Hepatocyte (in vitro differentiated cells): Measurements from ENCODE around the gene FLACC1. TPM values are rescaled to one million over a fixed set of nuclear protein-coding genes. Genes with fewer than 3 reads are reported as not detected.

Source experiments
- DNase-seq: peaks from one replicate; pipeline ENCODE4 v3.0.0-alpha.2; 2016; ENCODE audit warnings: low spot score
- H2AFZ ChIP-seq: fragments of 200-600 bp; sonication (generic); 2 replicates; pipeline ENCODE4 v1.6.0; 2016; ENCODE audit warnings: antibody characterized with exemption, mild to moderate bottlenecking
- H3K27ac ChIP-seq: fragments of 200-600 bp; sonication (generic); 2 replicates; pipeline ENCODE4 v1.5.1; 2016; ENCODE audit warnings: mild to moderate bottlenecking
- H3K27me3 ChIP-seq: fragments of 200-600 bp; sonication (generic); 2 replicates; pipeline ENCODE4 v1.6.1; 2016
- H3K36me3 ChIP-seq: fragments of 200-600 bp; sonication (generic); replicated peaks from 2 replicates; pipeline ENCODE4 v1.5.1; 2016; ENCODE audit warnings: low read depth; ENCODE audit not compliant: insufficient read depth
- H3K4me1 ChIP-seq: fragments of 200-600 bp; sonication (generic); 2 replicates; pipeline ENCODE4 v1.5.1; 2016; ENCODE audit warnings: mild to moderate bottlenecking, moderate library complexity; ENCODE audit not compliant: insufficient read depth
- H3K4me2 ChIP-seq: fragments of 200-600 bp; sonication (generic); 2 replicates; pipeline ENCODE4 v1.6.0; 2016
- H3K4me3 ChIP-seq: fragments of 200-600 bp; sonication (generic); 2 replicates; pipeline ENCODE4 v1.5.1; 2016; ENCODE audit warnings: mild to moderate bottlenecking
- H3K79me2 ChIP-seq: fragments of 200-600 bp; sonication (generic); 2 replicates; pipeline ENCODE4 v1.6.0; 2017; ENCODE audit warnings: mild to moderate bottlenecking
- H3K9me2 ChIP-seq: fragments of 200-600 bp; sonication (generic); replicated peaks from 2 replicates; pipeline ENCODE4 v1.6.0; 2017; ENCODE audit warnings: mild to moderate bottlenecking; ENCODE audit not compliant: insufficient read depth
- H3K9me3 ChIP-seq: fragments of 200-600 bp; sonication (generic); 2 replicates; pipeline ENCODE4 v1.5.1; 2016; ENCODE audit warnings: low read depth, mild to moderate bottlenecking
- H4K20me1 ChIP-seq: fragments of 200-600 bp; sonication (generic); 2 replicates; pipeline ENCODE4 v1.6.0; 2016; ENCODE audit warnings: mild to moderate bottlenecking; ENCODE audit not compliant: insufficient read depth, poor library complexity, severe bottlenecking
- CTCF ChIP-seq: fragments of 200-600 bp; sonication (generic); IDR thresholded peaks from 2 replicates; pipeline ENCODE4 v1.5.1; 2016; ENCODE audit warnings: antibody characterized with exemption, mild to moderate bottlenecking; ENCODE audit not compliant: poor library complexity
- EZH2 ChIP-seq: fragments of 200-600 bp; sonication (generic); IDR thresholded peaks from 2 replicates; pipeline ENCODE4 v1.6.1; 2016; ENCODE audit warnings: antibody characterized with exemption, mild to moderate bottlenecking, borderline replicate concordance
- EZH2phosphoT487 ChIP-seq: fragments of 200-600 bp; sonication (generic); IDR thresholded peaks from one replicate; pipeline ENCODE4 v1.6.1; 2018; ENCODE audit warnings: antibody characterized with exemption, mild to moderate bottlenecking, low read depth, moderate library complexity; ENCODE audit not compliant: unreplicated experiment, severe bottlenecking
- WGBS: methylation state at CpG from one replicate; pipeline ENCODE4 v1.1.6; 2016; ENCODE audit warnings: low lambda C conversion rate; ENCODE audit errors: missing lambda C conversion rate; 5-methylcytosine and 5-hydroxymethylcytosine counted together
- polyA plus RNA-seq: library from polyadenylated mRNA; unstranded; fragments of >200 nt; fragmentation: Nextera tagmentation; extraction: Ambion mirVana; gene quantifications from 2 replicates; pipeline ENCODE4 v1.2.1, GENCODE V29; 2016
- total RNA-seq: library from RNA; depleted of rRNA; stranded (reverse); fragments of >200 nt; gene quantifications from 2 replicates; pipeline ENCODE4 v1.2.3, GENCODE V29; 2014

Gene FLACC1
- total and polyA plus RNA-seq, 2 experiments from 2014 or later, result 0.34 to 0.80 TPM

GRCh38 chr2:201285499-201285898, 71.6 kb downstream of the FLACC1 start:
- no peaks in the 10 kb centered on the region for H3K4me1 ChIP-seq
- no peak overlapping the region for H3K4me2 ChIP-seq
- TF ChIP-seq CTCF, result no peak
- TF ChIP-seq EZH2phosphoT487, result no peak
- TF ChIP-seq EZH2, result no peak

GRCh38 chr2:201280191-201281040, 76.7 kb downstream of the FLACC1 start:
- TF ChIP-seq EZH2phosphoT487 (no peak), CTCF (no peak), EZH2 (no peak)
- no peaks in the 10 kb centered on the region for H3K9me2 ChIP-seq
- no peaks in the 10 kb centered on the region for H4K20me1 ChIP-seq
- no peaks in the 10 kb centered on the region for H3K79me2 ChIP-seq
- H3K4me2 ChIP-seq, result no peak overlapping the region
- no peak overlapping the region for H3K4me3 ChIP-seq
- H3K9me3 ChIP-seq, result no peaks in the 10 kb centered on the region
- no peak for DNase-seq
- H3K36me3 ChIP-seq, result no peaks in the 10 kb centered on the region
- H3K27ac ChIP-seq, result no peak overlapping the region
- no peak overlapping the region for H2AFZ ChIP-seq
- WGBS, result 99% methylated on average over 3 of the region's 3 CpGs
- no peaks in the 10 kb centered on the region for H3K4me1 ChIP-seq
- H3K27me3 ChIP-seq, result no peaks in the 10 kb centered on the region

More at GRCh38 chr2:201285499-201285898, 71.6 kb downstream of the FLACC1 start:
- no peaks in the 10 kb centered on the region for H3K79me2 ChIP-seq
- WGBS, result 100% methylated on average over 1 of the region's 1 CpG
- H2AFZ ChIP-seq, result no peak overlapping the region
- H3K27ac ChIP-seq, result no peak overlapping the region
- H4K20me1 ChIP-seq, result no peaks in the 10 kb centered on the region
- no peak for DNase-seq
- H3K9me2 ChIP-seq, result no peaks in the 10 kb centered on the region
- no peak overlapping the region for H3K4me3 ChIP-seq
- H3K9me3 ChIP-seq, result no peaks in the 10 kb centered on the region
- H3K27me3 ChIP-seq, result no peaks in the 10 kb centered on the region
- H3K36me3 ChIP-seq, result no peaks in the 10 kb centered on the region

DNA sequence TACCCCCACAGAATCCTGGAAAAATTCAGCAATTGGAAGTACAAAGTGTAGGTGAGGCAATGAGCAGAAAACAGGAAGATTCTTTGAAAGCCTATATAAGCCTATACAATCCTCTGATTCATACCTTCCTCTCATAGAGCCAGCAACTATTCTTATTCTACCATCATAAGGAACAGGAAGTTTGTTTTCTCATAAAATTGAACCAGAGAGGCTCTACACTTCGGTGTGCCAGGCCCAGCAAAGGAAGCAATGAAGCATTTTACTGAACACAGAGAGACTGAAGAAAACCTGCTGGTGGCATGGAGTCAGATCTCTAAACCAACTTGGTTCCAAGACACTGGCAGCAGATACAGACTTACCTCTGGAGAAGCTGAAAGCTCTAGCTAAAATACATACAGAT, 78.1 kb downstream of the FLACC1 start:
- no peaks in the 10 kb centered on the region for H3K9me3 ChIP-seq
- H3K79me2 ChIP-seq, result no peaks in the 10 kb centered on the region
- no peak overlapping the region for H3K4me2 ChIP-seq
- no peak for TF ChIP-seq EZH2phosphoT487
- TF ChIP-seq EZH2, result no peak
- no peak for TF ChIP-seq CTCF
- no peak overlapping the region for H2AFZ ChIP-seq
- H3K4me3 ChIP-seq, result no peak overlapping the region
- no peaks in the 10 kb centered on the region for H4K20me1 ChIP-seq
- WGBS, result 91% methylated on average over 1 of the region's 1 CpG
- no peak for DNase-seq
- no peak overlapping the region for H3K27ac ChIP-seq
- H3K4me1 ChIP-seq, result no peaks in the 10 kb centered on the region
- H3K9me2 ChIP-seq, result no peaks in the 10 kb centered on the region
- H3K27me3 ChIP-seq, result no peaks in the 10 kb centered on the region
- no peaks in the 10 kb centered on the region for H3K36me3 ChIP-seq
